Smooth muscle cell (in vitro differentiated cells): ENCODE measurements around the gene ELMOD1. TPM values are rescaled to one million over a fixed set of nuclear protein-coding genes. Genes with fewer than 3 reads are reported as not detected.
A peak's percentile ranks its signal among the peaks of the same experiment; 100 is the strongest.
"Not testable (repeated sequence)": the region's sequence is repeated elsewhere in the genome, so short reads cannot be mapped to it uniquely, and the experiment has no call there.

Experiments used
- DNase-seq: peaks from one replicate; lab custom pipeline; 2025; ENCODE audit not compliant: unreplicated experiment; lab: John Stamatoyannopoulos, UW
- H2AFZ ChIP-seq: fragments of 200-600 bp; sonication (generic); 2 replicates; pipeline ENCODE4 v1.6.0; 2016; ENCODE audit warnings: antibody characterized with exemption, low read depth, mild to moderate bottlenecking
- H3F3A ChIP-seq: fragments of 200-600 bp; sonication (generic); 2 replicates; pipeline ENCODE4 v1.6.0; 2017; ENCODE audit warnings: antibody characterized with exemption, low read depth
- H3K27ac ChIP-seq: fragments of 200-600 bp; sonication (generic); 2 replicates; pipeline ENCODE4 v1.5.1; 2016; ENCODE audit warnings: low read depth, mild to moderate bottlenecking
- H3K27me3 ChIP-seq: fragments of 200-600 bp; sonication (generic); 2 replicates; pipeline ENCODE4 v1.6.1; 2016; ENCODE audit warnings: low read depth, mild to moderate bottlenecking
- H3K36me3 ChIP-seq: fragments of 200-600 bp; sonication (generic); 2 replicates; pipeline ENCODE4 v1.5.1; 2016; ENCODE audit warnings: low read depth
- H3K4me1 ChIP-seq: fragments of 200-600 bp; sonication (generic); 2 replicates; pipeline ENCODE4 v1.5.1; 2016; ENCODE audit warnings: low read depth
- H3K4me2 ChIP-seq: fragments of 200-600 bp; sonication (generic); 2 replicates; pipeline ENCODE4 v1.6.0; 2016; ENCODE audit warnings: mild to moderate bottlenecking
- H3K4me3 ChIP-seq: fragments of 200-600 bp; sonication (generic); 2 replicates; pipeline ENCODE4 v1.5.1; 2016; ENCODE audit warnings: mild to moderate bottlenecking
- H3K79me2 ChIP-seq: fragments of 200-600 bp; sonication (generic); 2 replicates; pipeline ENCODE4 v1.6.0; 2016; ENCODE audit warnings: low read depth, mild to moderate bottlenecking
- H3K9ac ChIP-seq: fragments of 200-600 bp; sonication (generic); 2 replicates; pipeline ENCODE4 v1.6.0; 2016; ENCODE audit warnings: low read depth
- H3K9me3 ChIP-seq: fragments of 200-600 bp; sonication (generic); replicated peaks from 2 replicates; pipeline ENCODE4 v1.5.1; 2016; ENCODE audit warnings: low read depth
- H4K20me1 ChIP-seq: fragments of 200-600 bp; sonication (generic); 2 replicates; pipeline ENCODE4 v1.6.0; 2016; ENCODE audit warnings: low read depth
- CTCF ChIP-seq: fragments of 200-600 bp; sonication (generic); IDR thresholded peaks from 2 replicates; pipeline ENCODE4 v1.5.1; 2017; ENCODE audit warnings: borderline replicate concordance, mild to moderate bottlenecking, antibody characterized with exemption; ENCODE audit not compliant: insufficient read depth, poor library complexity, severe bottlenecking
- WGBS: methylation state at CpG from one replicate; pipeline ENCODE4 v1.1.7; 2016; ENCODE audit warnings: low lambda C conversion rate; 5-methylcytosine and 5-hydroxymethylcytosine counted together
- polyA plus RNA-seq: library from polyadenylated mRNA; unstranded; fragments of >200 nt; fragmentation: Nextera tagmentation; extraction: Ambion mirVana; gene quantifications from 2 replicates; pipeline ENCODE4 v1.2.1, GENCODE V29; 2016
- total RNA-seq: library from RNA; depleted of rRNA; stranded (reverse); fragments of >200 nt; gene quantifications from 2 replicates; pipeline ENCODE4 v1.2.3, GENCODE V29; 2014

The ELMOD1 gene
- total and polyA plus RNA-seq, 2 experiments from 2014 or later = 0.24 to 0.94 TPM

GRCh38 chr11:107565219-107565937 lies 25.6 kb upstream of the ELMOD1 start, which contains the start of gene ALKBH8:
Gene ALKBH8, minus strand, starts transcription at chr11:107565735. Its CDS starts 4,842 bp downstream, at chr11:107560893.
- Histone ChIP-seq H4K20me1 (no peaks in the 10 kb centered on the region), H3K9me3 (no peaks in the 10 kb centered on the region)

GRCh38 chr11:107565955-107566501 lies 24.9 kb upstream of the ELMOD1 start:
- Histone ChIP-seq H3K9ac (peak overlapping the region; percentile 68), H2AFZ (peak overlapping the region; percentile 97), H3K79me2 (peaks cover 14% of the 10 kb centered on the region), H3K4me3 (peak overlapping the region; percentile 89), H3K4me2 (peak overlapping the region; percentile 91), H3K27ac (peak overlapping the region; percentile 72)
- H4K20me1 ChIP-seq, H3K9me3 ChIP-seq, DNase-seq, H3K4me1 ChIP-seq, H3F3A ChIP-seq, H3K36me3 ChIP-seq, H3K27me3 ChIP-seq: not testable (repeated sequence)
- WGBS = 47% methylated on average over 9 of the region's 9 CpGs

More at GRCh38 chr11:107565219-107565937, 25.6 kb upstream of the ELMOD1 start, which contains the start of gene ALKBH8:
- no peak for TF ChIP-seq CTCF
- no peaks in the 10 kb centered on the region for H3K36me3 ChIP-seq
- H3K4me2 ChIP-seq = peak within 1 kb of the TSS; percentile 91
- H3K4me1 ChIP-seq = peaks cover 9% of the 10 kb centered on the region
- no peaks in the 10 kb centered on the region for H3K27me3 ChIP-seq
- WGBS = 1% methylated on average over 32 of the region's 32 CpGs
- peak within 1 kb of the TSS; percentile 72 for H3K27ac ChIP-seq
- DNase-seq = peak; percentile 19
- no peaks in the 10 kb centered on the region for H3F3A ChIP-seq
- peak within 1 kb of the TSS; percentile 97 for H2AFZ ChIP-seq
- peak within 1 kb of the TSS; percentile 68 for H3K9ac ChIP-seq
- H3K4me3 ChIP-seq = peak within 1 kb of the TSS; percentile 89
- peaks cover 14% of the 10 kb centered on the region for H3K79me2 ChIP-seq

- Histone ChIP-seq H3K79me2 (peaks cover 13% of the 10 kb centered on the region), H3K4me1 (peaks cover 9% of the 10 kb centered on the region), H3K27ac (no peak overlapping the region), H3K27me3 (no peaks in the 10 kb centered on the region), H4K20me1 (no peaks in the 10 kb centered on the region), H3K4me3 (no peak overlapping the region), H3K36me3 (no peaks in the 10 kb centered on the region), H3K9ac (no peak overlapping the region), H3K9me3 (no peaks in the 10 kb centered on the region), H3F3A (no peaks in the 10 kb centered on the region), H3K4me2 (no peak overlapping the region), H2AFZ (peak overlapping the region; percentile 97)
- TF ChIP-seq CTCF = no peak
- DNase-seq = no peak
- WGBS = 92% methylated on average over 2 of the region's 2 CpGs
These were observed 24.4 kb upstream of the ELMOD1 start for GRCh38 chr11:107566569-107566968.

- H2AFZ ChIP-seq = no peak overlapping the region
- DNase-seq = no peak
- H3F3A ChIP-seq = no peaks in the 10 kb centered on the region
- no peak overlapping the region for H3K27ac ChIP-seq
- no peaks in the 10 kb centered on the region for H3K9me3 ChIP-seq
- no peaks in the 10 kb centered on the region for H4K20me1 ChIP-seq
- H3K36me3 ChIP-seq = no peaks in the 10 kb centered on the region
- H3K4me2 ChIP-seq = no peak overlapping the region
- TF ChIP-seq CTCF = no peak
- WGBS = 86% methylated on average over 5 of the region's 5 CpGs
- H3K9ac ChIP-seq = no peak overlapping the region
- H3K4me1 ChIP-seq = peaks cover 9% of the 10 kb centered on the region
- no peak overlapping the region for H3K4me3 ChIP-seq
- peaks cover 5% of the 10 kb centered on the region for H3K79me2 ChIP-seq
- no peaks in the 10 kb centered on the region for H3K27me3 ChIP-seq
These were observed 23.1 kb upstream of the ELMOD1 start for GRCh38 chr11:107567739-107568335.
